Thoracic aorta (tissue), 2 donors: ENCODE data around the gene CACNB1. TPM values are rescaled to one million over a fixed set of nuclear protein-coding genes. Genes with fewer than 3 reads are reported as not detected.

Experiments used
- ATAC-seq: fragments of 150-250 bp; one replicate; pipeline ENCODE4 v1.8.0; 2017; ENCODE audit warnings: low read depth; ENCODE audit not compliant: insufficient number of reproducible peaks, low FRiP score
- DNase-seq: peaks from one replicate; pipeline ENCODE4 v3.0.0-alpha.2; 2020; ENCODE audit warnings: low spot score
- H3K27ac ChIP-seq, 2 donors: fragments of 200-600 bp; sonication (generic); 1 replicate in 1 of 2; 2 replicates in 1 of 2; pipeline ENCODE4 v1.5.1; 2016; ENCODE audit warnings: mild to moderate bottlenecking in 2 of 2, moderate library complexity in 2 of 2
- H3K27me3 ChIP-seq: fragments of 200-600 bp; sonication (generic); replicated peaks from 2 replicates; pipeline ENCODE4 v1.6.0; 2016; ENCODE audit warnings: mild to moderate bottlenecking; ENCODE audit not compliant: insufficient read depth
- H3K36me3 ChIP-seq: fragments of 200-600 bp; sonication (generic); one replicate; pipeline ENCODE4 v1.5.1; 2016
- H3K4me1 ChIP-seq, 2 donors: fragments of 200-600 bp; sonication (generic); 1 replicate in 1 of 2; 2 replicates in 1 of 2; pipeline versions ENCODE4 v1.5.1 to v1.6.0; 2016; ENCODE audit warnings: low read depth in 2 of 2, mild to moderate bottlenecking in 1 of 2; ENCODE audit not compliant: control insufficient read depth in 1 of 2
- H3K4me3 ChIP-seq: fragments of 200-600 bp; sonication (generic); 2 replicates; pipeline ENCODE4 v1.5.1; 2016; ENCODE audit warnings: mild to moderate bottlenecking
- H3K9me3 ChIP-seq: fragments of 200-600 bp; sonication (generic); 2 replicates; pipeline ENCODE4 v1.5.1; 2016
- CTCF ChIP-seq: fragments of 200-600 bp; sonication (generic); IDR thresholded peaks from one replicate; pipeline ENCODE4 v1.5.1; 2019; ENCODE audit warnings: antibody characterized with exemption
- total RNA-seq, 2 donors: library from RNA; depleted of rRNA; stranded (reverse); fragments of >200 nt; gene quantifications; one replicate each; pipeline versions ENCODE4 v1.1.0 to v1.2.3, GENCODE V29; 2016

Gene CACNB1
- total RNA-seq, 2 donors from 2014 or later, result 14.3 to 15.6 TPM

- TF ChIP-seq CTCF, result no peak
- H3K4me3 ChIP-seq, result no peak overlapping the region
- no peak for ATAC-seq
- no peak for DNase-seq
- peak overlapping the region; percentile 56 to 79 for H3K27ac ChIP-seq
- peaks cover 21 to 87% of the 10 kb centered on the region in 2 donors for H3K4me1 ChIP-seq
- H3K9me3 ChIP-seq, result no peaks in the 10 kb centered on the region
- no peaks in the 10 kb centered on the region for H3K27me3 ChIP-seq
- no peaks in the 10 kb centered on the region for H3K36me3 ChIP-seq
Measured at GRCh38 chr17:39221572-39221971, 24.1 kb upstream of the CACNB1 start.

GRCh38 chr17:39219647-39220154 lies 22.2 kb upstream of the CACNB1 start:
- ATAC-seq (no peak), DNase-seq (no peak)
- no peak overlapping the region for H3K4me3 ChIP-seq
- peak overlapping the region; percentile 56 to 81 for H3K27ac ChIP-seq
- peaks cover 14 to 81% of the 10 kb centered on the region in 2 donors for H3K4me1 ChIP-seq
- no peaks in the 10 kb centered on the region for H3K27me3 ChIP-seq
- TF ChIP-seq CTCF, result no peak
- peaks cover 2% of the 10 kb centered on the region for H3K36me3 ChIP-seq
- no peaks in the 10 kb centered on the region for H3K9me3 ChIP-seq

GRCh38 chr17:39218906-39219305 lies 21.4 kb upstream of the CACNB1 start:
- no peak for ATAC-seq
- no peaks in the 10 kb centered on the region for H3K27me3 ChIP-seq
- peaks cover 14 to 78% of the 10 kb centered on the region in 2 donors for H3K4me1 ChIP-seq
- peaks cover 2% of the 10 kb centered on the region for H3K36me3 ChIP-seq
- no peak overlapping the region for H3K4me3 ChIP-seq
- DNase-seq, result no peak
- peak overlapping the region; percentile 56 to 81 for H3K27ac ChIP-seq
- TF ChIP-seq CTCF, result no peak
- no peaks in the 10 kb centered on the region for H3K9me3 ChIP-seq

DNA sequence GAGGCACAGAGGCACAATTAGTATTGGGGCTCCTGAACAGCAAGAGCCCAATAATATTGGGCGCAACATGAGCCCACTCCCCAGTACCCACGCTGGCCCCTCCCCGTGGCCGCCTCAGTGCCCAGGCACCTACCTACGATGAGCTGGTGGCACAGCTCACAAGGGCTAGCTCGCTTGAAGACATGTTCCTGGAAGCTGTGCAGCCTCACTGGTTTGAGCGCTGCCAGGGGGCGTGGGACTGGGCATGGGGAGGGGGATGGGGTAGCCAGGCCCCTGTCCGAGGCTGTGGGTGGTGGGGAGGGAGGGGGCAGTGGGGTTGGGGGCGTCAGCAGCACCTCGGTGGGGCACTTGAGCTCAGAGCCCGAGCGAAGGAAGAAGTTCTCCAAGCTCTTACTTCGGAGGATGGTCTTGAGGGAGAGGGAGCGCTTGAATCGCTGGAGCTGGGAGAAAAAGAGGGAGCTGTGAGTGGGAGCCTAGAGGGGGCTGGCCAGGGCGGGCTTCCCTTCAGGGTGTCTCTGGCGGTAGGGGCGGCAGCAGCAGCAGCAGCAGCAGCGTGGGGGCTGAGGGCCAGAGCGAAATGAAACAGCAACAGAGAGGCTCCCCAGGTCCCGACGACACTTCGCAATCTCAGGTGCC lies 20.4 kb upstream of the CACNB1 start:
- H3K27ac ChIP-seq, result peak overlapping the region; percentile 56 to 81
- no peaks in the 10 kb centered on the region for H3K9me3 ChIP-seq
- no peak for ATAC-seq
- DNase-seq, result no peak
- peaks cover 2% of the 10 kb centered on the region for H3K36me3 ChIP-seq
- no peaks in the 10 kb centered on the region for H3K27me3 ChIP-seq
- H3K4me1 ChIP-seq, result peaks cover 15 to 76% of the 10 kb centered on the region in 2 donors
- no peak overlapping the region for H3K4me3 ChIP-seq
- TF ChIP-seq CTCF, result no peak

DNA sequence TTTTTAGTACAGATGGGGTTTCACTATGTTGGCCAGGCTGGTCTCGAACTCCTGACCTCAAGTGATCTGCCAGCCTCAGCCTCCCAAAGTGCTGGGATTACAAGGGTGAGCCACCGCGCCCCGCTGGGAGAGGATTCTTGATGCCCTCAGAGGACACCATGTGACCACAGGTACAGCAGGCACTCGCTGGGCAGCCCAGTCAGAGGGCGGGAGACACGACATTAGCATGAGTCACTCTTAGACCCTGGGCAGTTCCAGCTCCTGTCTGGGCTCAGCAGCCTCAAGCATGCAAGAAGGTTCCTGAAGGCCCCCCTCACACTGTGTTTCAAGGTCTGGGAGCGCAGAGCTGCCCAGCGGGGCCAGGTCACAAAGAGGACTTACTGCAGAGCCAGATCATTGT lies 16.4 kb upstream of the CACNB1 start:
- Histone ChIP-seq H3K4me3 (no peak overlapping the region), H3K4me1 (peaks cover 25 to 71% of the 10 kb centered on the region in 2 donors), H3K27me3 (no peaks in the 10 kb centered on the region), H3K36me3 (peaks cover 2% of the 10 kb centered on the region), H3K9me3 (no peaks in the 10 kb centered on the region), H3K27ac (peak overlapping the region; percentile 58 to 64)
- no peak for TF ChIP-seq CTCF
- no peak for ATAC-seq
- no peak for DNase-seq
